Astrocyte of the spinal cord (primary cell): Measurements from ENCODE around the gene SORL1.

ENCODE experiments used
- DNase-seq: peaks from one replicate; pipeline ENCODE4 v3.0.0; 2011; ENCODE audit warnings: low read depth, low spot score
- H3K4me3 ChIP-seq: 2 replicates; pipeline ENCODE4 v1.5.1; 2011; ENCODE audit warnings: low read depth, mild to moderate bottlenecking, low read length, moderate library complexity
- in situ Hi-C: cut with HindIII; loops from 2 replicates; pipeline ENCODE4 v1.10.0; 2017; ENCODE audit warnings: low sequenced_read_pairs
- TF ChIP-seq, protein P1 (sequence below): IDR thresholded peaks from 2 replicates; pipeline ENCODE4 v1.5.1; 2012; ENCODE audit warnings: low read depth, mild to moderate bottlenecking, low read length, inconsistent platforms

SORL1 gene

DNA sequence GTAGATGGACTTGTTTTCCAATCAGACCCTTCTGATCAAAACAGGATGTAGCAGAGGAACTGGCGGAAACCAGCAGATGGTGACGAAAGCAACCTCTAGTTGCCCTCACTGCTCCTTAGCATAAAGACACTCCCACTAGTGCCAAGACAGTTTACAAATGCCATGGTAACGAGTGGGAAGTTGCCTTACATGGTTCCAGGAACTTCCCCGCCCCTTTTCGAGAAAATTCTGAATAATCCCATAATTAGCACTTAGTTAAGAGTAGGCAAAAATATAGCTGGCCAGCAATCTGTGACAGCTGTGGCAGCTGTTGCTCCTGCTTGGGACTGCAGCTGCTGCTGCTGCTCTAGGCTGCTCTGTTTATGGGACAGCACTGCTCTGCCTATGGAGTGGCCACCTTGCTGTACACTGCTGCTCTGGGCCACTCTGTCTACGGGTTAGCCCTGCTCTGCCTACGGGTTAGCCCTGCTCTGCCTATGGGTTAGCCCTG, 33.4 kb upstream of the SORL1 start:
- in situ Hi-C loops, result no loop called here
- H3K4me3 ChIP-seq, result no peak overlapping the region
- TF ChIP-seq, protein P1, sequence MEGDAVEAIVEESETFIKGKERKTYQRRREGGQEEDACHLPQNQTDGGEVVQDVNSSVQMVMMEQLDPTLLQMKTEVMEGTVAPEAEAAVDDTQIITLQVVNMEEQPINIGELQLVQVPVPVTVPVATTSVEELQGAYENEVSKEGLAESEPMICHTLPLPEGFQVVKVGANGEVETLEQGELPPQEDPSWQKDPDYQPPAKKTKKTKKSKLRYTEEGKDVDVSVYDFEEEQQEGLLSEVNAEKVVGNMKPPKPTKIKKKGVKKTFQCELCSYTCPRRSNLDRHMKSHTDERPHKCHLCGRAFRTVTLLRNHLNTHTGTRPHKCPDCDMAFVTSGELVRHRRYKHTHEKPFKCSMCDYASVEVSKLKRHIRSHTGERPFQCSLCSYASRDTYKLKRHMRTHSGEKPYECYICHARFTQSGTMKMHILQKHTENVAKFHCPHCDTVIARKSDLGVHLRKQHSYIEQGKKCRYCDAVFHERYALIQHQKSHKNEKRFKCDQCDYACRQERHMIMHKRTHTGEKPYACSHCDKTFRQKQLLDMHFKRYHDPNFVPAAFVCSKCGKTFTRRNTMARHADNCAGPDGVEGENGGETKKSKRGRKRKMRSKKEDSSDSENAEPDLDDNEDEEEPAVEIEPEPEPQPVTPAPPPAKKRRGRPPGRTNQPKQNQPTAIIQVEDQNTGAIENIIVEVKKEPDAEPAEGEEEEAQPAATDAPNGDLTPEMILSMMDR, result no peak
- DNase-seq, result no peak

- DNase-seq, result no peak
- TF ChIP-seq, protein P1, result no peak
- in situ Hi-C loops, result no loop called here
- H3K4me3 ChIP-seq, result no peak overlapping the region
Observed at GRCh38 chr11:121419836-121420235, 32.3 kb upstream of the SORL1 start.

GRCh38 chr11:121420398-121420797, 31.7 kb upstream of the SORL1 start:
- TF ChIP-seq, protein P1, result no peak
- no peak for DNase-seq
- no peak overlapping the region for H3K4me3 ChIP-seq
- in situ Hi-C loops, result no loop called here

DNA sequence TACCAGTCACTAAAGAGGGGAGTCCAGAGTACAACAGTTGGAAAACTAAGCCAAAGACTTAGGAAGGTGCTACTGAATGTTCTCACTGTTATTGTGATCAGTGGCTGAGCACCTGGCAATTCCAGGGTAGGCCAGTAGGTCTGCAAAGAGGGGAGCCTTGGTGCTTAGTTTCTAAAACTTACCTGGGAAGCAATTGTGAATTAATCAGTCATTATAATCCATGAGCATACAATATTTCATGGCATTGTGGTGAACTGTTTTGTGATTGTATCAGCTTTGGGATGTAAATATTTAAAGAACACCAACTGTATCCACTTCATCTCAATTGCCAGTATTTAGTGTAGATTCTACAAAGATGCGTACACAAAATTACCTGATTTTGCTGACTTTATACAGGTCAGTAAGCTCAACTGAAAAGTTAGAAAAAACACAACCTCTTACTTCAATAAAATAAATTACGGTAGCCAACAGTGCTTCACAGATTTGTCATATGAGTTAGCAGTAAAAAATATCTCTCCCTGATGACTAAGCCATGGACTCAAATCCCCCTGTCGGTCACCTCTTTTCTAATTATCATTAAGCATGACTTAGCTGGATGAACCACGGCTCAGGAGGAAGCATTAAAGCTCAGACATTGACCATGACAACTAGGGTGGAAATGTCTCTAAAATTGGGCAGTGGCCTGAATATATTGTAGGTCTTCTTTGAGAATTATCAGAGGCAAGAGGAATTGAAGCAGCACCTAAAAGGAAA, 30.8 kb upstream of the SORL1 start:
- TF ChIP-seq, protein P1, result no peak
- in situ Hi-C loops, result no loop called here
- no peak for DNase-seq
- no peak overlapping the region for H3K4me3 ChIP-seq

DNA sequence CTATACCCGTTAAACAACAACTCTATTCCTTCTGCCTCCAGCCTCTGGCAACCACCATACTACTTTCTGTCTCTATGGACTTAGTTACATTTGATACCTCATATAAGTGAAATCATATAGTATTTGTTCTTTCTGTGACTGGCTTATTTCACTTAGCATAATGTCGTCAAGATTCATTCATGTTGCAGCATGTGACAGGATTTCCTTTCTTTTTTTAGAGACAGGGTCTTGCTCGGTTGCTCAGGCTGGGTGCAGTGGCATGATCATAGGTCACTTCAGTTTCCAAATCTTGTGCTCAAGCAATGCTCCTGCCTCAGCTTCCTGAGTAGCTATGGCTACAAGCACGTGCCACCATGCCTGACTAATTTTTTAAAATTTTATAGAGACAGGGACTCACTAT, 29.4 kb upstream of the SORL1 start:
- in situ Hi-C loops, result no loop called here
- no peak for DNase-seq
- TF ChIP-seq, protein P1, result no peak
- no peak overlapping the region for H3K4me3 ChIP-seq

DNA sequence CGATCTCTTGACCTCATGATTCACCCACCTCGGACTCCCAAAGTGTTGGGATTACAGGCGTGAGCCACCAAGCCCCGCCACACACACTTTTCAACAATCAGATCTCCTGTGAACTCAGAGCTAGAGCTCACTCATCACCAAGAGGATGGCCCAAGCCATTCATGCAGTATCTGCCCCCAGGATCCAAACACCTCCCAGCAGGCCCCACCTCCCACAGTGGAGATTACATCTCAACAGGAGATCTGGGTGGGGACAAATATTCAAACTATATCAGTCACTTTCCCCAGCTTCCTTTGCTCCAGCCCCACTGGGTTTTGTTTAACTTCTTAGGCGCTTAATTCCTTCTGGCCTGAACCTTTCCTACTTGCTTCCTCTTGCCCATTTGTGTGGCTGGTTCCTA, 26.3 kb upstream of the SORL1 start:
- H3K4me3 ChIP-seq, result no peak overlapping the region
- in situ Hi-C loops, result no loop called here
- no peak for DNase-seq
- TF ChIP-seq, protein P1, result no peak
